Heart right ventricle (tissue), 16 donors: ENCODE results near the gene PHKA2. TPM values are rescaled to one million over a fixed set of nuclear protein-coding genes. Genes with fewer than 3 reads are reported as not detected.

Source experiments
- ATAC-seq, 8 donors: fragments of 200-7000 bp; cut with Tn5 transposase; one replicate each; pipeline ENCODE4 v1.9.1; 2020; ENCODE audit warnings: mild to moderate bottlenecking in 8 of 8, moderate library complexity in 8 of 8, moderate number of reproducible peaks in 1 of 8
- DNase-seq, 2 donors: peaks; one replicate each; pipeline ENCODE4 v3.0.0-alpha.2; 2020
- H3K27ac ChIP-seq, 10 donors: fragments of 200-600 bp; sonication (generic) in 2 of 10; one replicate each; pipeline versions ENCODE4 v1.5.0 to v1.8.0; 2020 to 2022; ENCODE audit warnings: mild to moderate bottlenecking in 3 of 10
- H3K27me3 ChIP-seq, 7 donors: fragments of 200-600 bp; one replicate each; pipeline ENCODE4 v1.8.0; 2021 to 2022; ENCODE audit warnings: mild to moderate bottlenecking in 2 of 7
- H3K36me3 ChIP-seq, 9 donors: fragments of 200-600 bp; sonication (generic) in 1 of 9; one replicate each; pipeline versions ENCODE4 v1.5.0 to v1.8.0; 2020 to 2022; ENCODE audit warnings: mild to moderate bottlenecking in 2 of 9
- H3K4me1 ChIP-seq, 9 donors: fragments of 200-600 bp; sonication (generic) in 1 of 9; one replicate each; pipeline versions ENCODE4 v1.5.0 to v1.8.0; 2020 to 2022; ENCODE audit warnings: mild to moderate bottlenecking in 4 of 9
- H3K4me3 ChIP-seq, 10 donors: fragments of 200-600 bp; sonication (generic) in 2 of 10; one replicate each; pipeline versions ENCODE4 v1.5.0 to v1.8.0; 2020 to 2022; ENCODE audit warnings: mild to moderate bottlenecking in 7 of 10, moderate library complexity in 2 of 10
- H3K9me3 ChIP-seq, 11 donors: fragments of 200-600 bp in 10 of 11; sonication (generic) in 2 of 11; one replicate each; pipeline versions ENCODE4 v1.5.0 to v1.8.0; 2013 to 2022; ENCODE audit warnings: mild to moderate bottlenecking in 2 of 11, control low read depth in 1 of 11, moderate library complexity in 1 of 11
- CTCF ChIP-seq, 9 donors: fragments of 200-600 bp; sonication (generic) in 2 of 9; IDR thresholded peaks; one replicate each; pipeline versions ENCODE4 v1.5.0 to v1.8.0; 2021 to 2022; ENCODE audit warnings: antibody characterized with exemption in 9 of 9, mild to moderate bottlenecking in 5 of 9, moderate library complexity in 1 of 9
- WGBS, 2 donors: extraction: QIAGEN DNeasy Blood & Tissue Kit; methylation state at CpG; one replicate each; pipeline ENCODE4 v1.1.7; 2013; ENCODE audit warnings: inconsistent platforms in 1 of 2; 5-methylcytosine and 5-hydroxymethylcytosine counted together
- intact Hi-C, 10 donors: fragments of 100-400 bp; cut with DNase I; formaldehyde crosslinking; loops; one replicate each; pipeline versions ENCODE4 v1.11.1 to v1.14.2; 2022
- polyA plus RNA-seq, 2 donors: library from polyadenylated mRNA; stranded (reverse); fragments of 200-250 nt; gene quantifications; one replicate each; pipeline ENCODE4 v1.2.3, GENCODE V29; 2013
- total RNA-seq, 10 donors: library from RNA; stranded (reverse); fragmentation: NEBNext Ultra II Directional in 3 of 10; extraction: Animal tissue kit (Norgen Biotek cat#: 25700) in 3 of 10; gene quantifications; one replicate each; pipeline versions ENCODE4 v1.2.1 to v1.2.4, GENCODE V29; 2021 to 2023
- donor health status: Arrhythmogenic right ventricular cardiomyopathy.
- donor health status: ischemic (EF 13 %, LVEDD 7.1; RV severe dilation, severe dysfunction).
- donor health status: healthy with polysubstance abuse.
- donor health status: DM: no; HTN: yes; CAD: no.
- donor health status: DM: no; HTN: no; CAD: no.
- donor health status: ischemic (EF 25% LVEDD 6.9; RV normal size, moderate dysfunction).
- donor health status: ischemic (EF 25% LVEDD 5.7; RV mildly dilated, moderate dysfunction).
- donor health status: healthy.
- donor health status: DM: yes; HTN: yes; CAD: no.
- donor health status: Ischemic cardiomyopathy.
- donor health status: ischemic (EF 35%, LVEDD 5.7; RV mildly dilated, moderate dysfunction).
- donor health status: nonischemic (EF 11% LVEDD 7.7; RV severe dilation, severe dysfunction).
- donor health status: DM: yes; HTN: yes; CAD: no.
- donor health status: PGD.
- donor health status: ischemic (EF 29% LVEDD 5.4; RV normal size, mild dysfunction).
- donor health status: nonischemic (EF 23%, LVEDD 6.1; RV moderate dilation, normal function).

PHKA2 gene
- total and polyA plus RNA-seq, 12 donors = 15.6 to 61.1 (median 25.3) TPM

GRCh38 chrX:18995221-18995620 lies 11.3 kb upstream of the PHKA2 start:
- Histone ChIP-seq H3K4me1 (no peaks in the 10 kb centered on the region), H3K9me3 (no peaks in the 10 kb centered on the region), H3K4me3 (no peak overlapping the region)

GRCh38 chrX:18994713-18995112 lies 10.8 kb upstream of the PHKA2 start:
- Histone ChIP-seq H3K4me1 (no peaks in the 10 kb centered on the region), H3K27me3 (peaks cover 0 to 7% (median 0%) of the 10 kb centered on the region in 7 donors), H3K4me3 (no peak overlapping the region), H3K9me3 (no peaks in the 10 kb centered on the region), H3K36me3 (peaks cover 0 to 3% (median 0%) of the 10 kb centered on the region in 9 donors), H3K27ac (no peak overlapping the region)
- DNase-seq = no peak
- intact Hi-C loops = no loop called here
- TF ChIP-seq CTCF (IDR thresholded peaks at IDR 0.05) = no peak
- WGBS, 2 donors = 92 to 97% methylated on average over 3 of the region's 3 CpGs
- no peak for ATAC-seq

More at GRCh38 chrX:18995221-18995620, 11.3 kb upstream of the PHKA2 start:
- no peak for DNase-seq
- ATAC-seq = no peak
- peaks cover 0 to 7% (median 0%) of the 10 kb centered on the region in 7 donors for H3K27me3 ChIP-seq
- no peak overlapping the region for H3K27ac ChIP-seq
- 84 to 89% methylated on average over 3 of the region's 3 CpGs for WGBS, 2 donors
- H3K36me3 ChIP-seq = no peaks in the 10 kb centered on the region
- intact Hi-C loops = no loop called here
- TF ChIP-seq CTCF (IDR thresholded peaks at IDR 0.05) = no peak

- ATAC-seq (no peak), DNase-seq (no peak)
- no peaks in the 10 kb centered on the region for H3K4me1 ChIP-seq
- no peak overlapping the region for H3K4me3 ChIP-seq
- no peak for TF ChIP-seq CTCF (IDR thresholded peaks at IDR 0.05)
- 96% methylated on average over 7 of the region's 7 CpGs for WGBS, 2 donors
- peaks cover 0 to 7% (median 0%) of the 10 kb centered on the region in 7 donors for H3K27me3 ChIP-seq
- no peak overlapping the region for H3K27ac ChIP-seq
- H3K36me3 ChIP-seq = peaks cover 0 to 12% (median 0%) of the 10 kb centered on the region in 9 donors
- no peaks in the 10 kb centered on the region for H3K9me3 ChIP-seq
- intact Hi-C loops = no loop called here
Observed at GRCh38 chrX:18992829-18993228, 8.9 kb upstream of the PHKA2 start.

GRCh38 chrX:18985186-18985435 lies 1.2 kb upstream of the PHKA2 start:
- Histone ChIP-seq H3K27ac (peak overlapping the region; percentile 75 to 97 (median 92)), H3K9me3 (no peaks in the 10 kb centered on the region), H3K4me1 (peaks cover 0 to 22% (median 4%) of the 10 kb centered on the region in 9 donors), H3K27me3 (peaks cover 0 to 27% (median 0%) of the 10 kb centered on the region in 7 donors), H3K36me3 (peaks cover 0 to 12% (median 0%) of the 10 kb centered on the region in 9 donors), H3K4me3 (peak overlapping the region; percentile 56 to 94 (median 76))
- no peak for TF ChIP-seq CTCF (IDR thresholded peaks at IDR 0.05)
- peak in 1 of 8 donors; percentile 3 for ATAC-seq
- 2 to 4% methylated on average over 4 of the region's 4 CpGs for WGBS, 2 donors
- DNase-seq = no peak
- intact Hi-C loops = no loop called here
